ENCODE measurements around the gene CERT1.

DNA sequence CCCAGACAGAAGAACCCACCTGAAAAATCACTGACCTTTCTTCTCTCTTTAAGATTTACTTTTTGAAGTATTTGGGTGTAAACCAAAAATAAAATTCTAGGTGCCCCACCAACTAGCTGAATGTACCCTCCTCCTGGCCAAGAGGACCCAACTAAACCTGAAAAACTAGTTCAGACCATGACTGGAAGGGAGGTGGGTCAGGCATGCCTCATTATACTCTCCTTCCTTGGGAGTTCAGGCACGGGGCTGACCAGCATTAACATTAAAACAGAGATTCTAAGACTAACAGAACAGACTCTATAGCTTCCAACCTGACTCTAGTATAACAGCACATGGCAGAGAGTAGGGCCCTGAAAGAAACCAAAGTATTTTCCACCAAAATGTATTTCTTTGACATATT is 61.4 kb downstream of the CERT1 start:
- TF ChIP-seq JUN (IDR thresholded peaks at IDR 0.05; ENCODE audit: borderline replicate concordance, insufficient read depth, insufficient read length, low read depth) (no peak), FOS (IDR thresholded peaks at IDR 0.05; ENCODE audit: borderline replicate concordance, insufficient read depth, low read length) (no peak), POLR2AphosphoS5 (IDR thresholded peaks at IDR 0.05; ENCODE audit: insufficient read depth, low read depth, low read length) (no peak), EZH2 (IDR thresholded peaks at IDR 0.05; ENCODE audit: borderline replicate concordance, low read depth, low read length, severe bottlenecking) (no peak), POLR2A (IDR thresholded peaks at IDR 0.05; ENCODE audit: low read depth, low read length) (no peak), GATA2 (IDR thresholded peaks at IDR 0.05; ENCODE audit: insufficient read depth, insufficient read length, low read depth, low read length) (no peak)
- TF ChIP-seq, protein P1, sequence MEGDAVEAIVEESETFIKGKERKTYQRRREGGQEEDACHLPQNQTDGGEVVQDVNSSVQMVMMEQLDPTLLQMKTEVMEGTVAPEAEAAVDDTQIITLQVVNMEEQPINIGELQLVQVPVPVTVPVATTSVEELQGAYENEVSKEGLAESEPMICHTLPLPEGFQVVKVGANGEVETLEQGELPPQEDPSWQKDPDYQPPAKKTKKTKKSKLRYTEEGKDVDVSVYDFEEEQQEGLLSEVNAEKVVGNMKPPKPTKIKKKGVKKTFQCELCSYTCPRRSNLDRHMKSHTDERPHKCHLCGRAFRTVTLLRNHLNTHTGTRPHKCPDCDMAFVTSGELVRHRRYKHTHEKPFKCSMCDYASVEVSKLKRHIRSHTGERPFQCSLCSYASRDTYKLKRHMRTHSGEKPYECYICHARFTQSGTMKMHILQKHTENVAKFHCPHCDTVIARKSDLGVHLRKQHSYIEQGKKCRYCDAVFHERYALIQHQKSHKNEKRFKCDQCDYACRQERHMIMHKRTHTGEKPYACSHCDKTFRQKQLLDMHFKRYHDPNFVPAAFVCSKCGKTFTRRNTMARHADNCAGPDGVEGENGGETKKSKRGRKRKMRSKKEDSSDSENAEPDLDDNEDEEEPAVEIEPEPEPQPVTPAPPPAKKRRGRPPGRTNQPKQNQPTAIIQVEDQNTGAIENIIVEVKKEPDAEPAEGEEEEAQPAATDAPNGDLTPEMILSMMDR (IDR thresholded peaks at IDR 0.05; ENCODE audit: extremely low read depth in 1 of 2, insufficient read depth in 1 of 2, low read depth in 1 of 2, low read length in 2 of 2), result no peak
- TF ChIP-seq, protein P2, sequence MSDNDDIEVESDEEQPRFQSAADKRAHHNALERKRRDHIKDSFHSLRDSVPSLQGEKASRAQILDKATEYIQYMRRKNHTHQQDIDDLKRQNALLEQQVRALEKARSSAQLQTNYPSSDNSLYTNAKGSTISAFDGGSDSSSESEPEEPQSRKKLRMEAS (IDR thresholded peaks at IDR 0.05; ENCODE audit: insufficient read depth, insufficient read length), result no peak

Measured in endothelial cell of umbilical vein (primary cell).